ENCODE measurements around the gene MYBPH.

MYBPH gene, protein sequence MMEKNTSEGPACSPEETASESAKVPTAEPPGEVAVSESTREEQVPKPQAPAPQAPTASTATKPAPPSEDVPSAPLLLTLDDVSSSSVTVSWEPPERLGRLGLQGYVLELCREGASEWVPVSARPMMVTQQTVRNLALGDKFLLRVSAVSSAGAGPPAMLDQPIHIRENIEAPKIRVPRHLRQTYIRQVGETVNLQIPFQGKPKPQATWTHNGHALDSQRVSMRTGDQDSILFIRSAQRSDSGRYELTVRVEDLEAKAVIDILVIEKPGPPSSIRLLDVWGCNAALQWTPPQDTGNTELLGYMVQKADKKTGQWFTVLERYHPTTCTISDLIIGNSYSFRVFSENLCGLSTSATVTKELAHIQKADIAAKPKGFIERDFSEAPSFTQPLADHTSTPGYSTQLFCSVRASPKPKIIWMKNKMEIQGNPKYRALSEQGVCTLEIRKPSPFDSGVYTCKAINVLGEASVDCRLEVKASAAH

DNA sequence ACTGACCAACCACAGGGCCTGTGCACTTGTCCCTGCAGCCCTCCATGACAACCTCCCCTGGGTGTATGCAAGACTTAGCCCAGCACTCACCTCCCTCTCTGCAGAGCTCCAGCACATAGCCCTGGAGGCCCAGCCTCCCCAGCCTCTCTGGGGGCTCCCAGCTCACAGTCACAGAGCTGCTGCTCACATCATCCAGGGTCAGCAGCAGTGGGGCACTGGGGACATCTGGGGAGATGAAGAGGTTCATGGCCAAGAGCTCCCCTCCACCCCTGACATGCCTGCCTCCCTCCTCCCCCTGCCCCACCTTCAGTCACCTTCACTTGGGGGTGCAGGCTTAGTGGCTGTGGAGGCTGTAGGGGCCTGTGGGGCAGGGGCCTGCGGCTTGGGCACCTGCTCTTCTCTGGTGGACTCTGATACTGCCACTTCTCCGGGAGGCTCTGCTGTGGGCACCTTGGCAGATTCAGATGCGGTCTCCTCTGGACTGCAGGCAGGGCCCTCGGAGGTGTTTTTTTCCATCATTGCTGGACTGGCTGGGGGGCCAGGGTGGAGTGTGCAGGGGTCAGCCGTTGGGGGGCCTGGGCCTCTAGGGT lies at the start of gene MYBPH:
Gene MYBPH, minus strand, starts transcription at position 590 of the 590 bp plus-strand sequence. Its CDS starts 71 bp downstream, at position 519.
- DNase-seq (ENCODE audit: low read depth), result no peak

DNA sequence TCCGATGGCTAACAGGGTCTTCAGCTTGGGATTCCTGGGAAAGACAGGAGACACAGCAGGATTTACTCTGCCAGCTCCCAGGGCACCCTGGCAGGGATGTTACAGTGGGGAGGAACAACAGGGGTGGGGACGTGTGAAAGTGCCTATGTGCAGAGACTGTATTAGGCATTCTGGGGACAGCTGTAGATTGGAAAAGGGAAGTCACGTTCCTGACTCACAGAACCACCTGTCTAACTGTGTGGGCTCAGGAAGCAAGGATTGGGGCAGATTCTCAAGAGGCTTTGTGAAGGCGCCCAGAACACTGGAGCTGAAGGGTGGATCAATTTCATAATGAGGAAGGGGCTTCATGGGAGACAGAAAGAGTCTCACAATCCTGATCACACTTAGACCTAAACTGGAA lies 49.4 kb upstream of the MYBPH start:
- DNase-seq (ENCODE audit: low read depth), result no peak

DNA sequence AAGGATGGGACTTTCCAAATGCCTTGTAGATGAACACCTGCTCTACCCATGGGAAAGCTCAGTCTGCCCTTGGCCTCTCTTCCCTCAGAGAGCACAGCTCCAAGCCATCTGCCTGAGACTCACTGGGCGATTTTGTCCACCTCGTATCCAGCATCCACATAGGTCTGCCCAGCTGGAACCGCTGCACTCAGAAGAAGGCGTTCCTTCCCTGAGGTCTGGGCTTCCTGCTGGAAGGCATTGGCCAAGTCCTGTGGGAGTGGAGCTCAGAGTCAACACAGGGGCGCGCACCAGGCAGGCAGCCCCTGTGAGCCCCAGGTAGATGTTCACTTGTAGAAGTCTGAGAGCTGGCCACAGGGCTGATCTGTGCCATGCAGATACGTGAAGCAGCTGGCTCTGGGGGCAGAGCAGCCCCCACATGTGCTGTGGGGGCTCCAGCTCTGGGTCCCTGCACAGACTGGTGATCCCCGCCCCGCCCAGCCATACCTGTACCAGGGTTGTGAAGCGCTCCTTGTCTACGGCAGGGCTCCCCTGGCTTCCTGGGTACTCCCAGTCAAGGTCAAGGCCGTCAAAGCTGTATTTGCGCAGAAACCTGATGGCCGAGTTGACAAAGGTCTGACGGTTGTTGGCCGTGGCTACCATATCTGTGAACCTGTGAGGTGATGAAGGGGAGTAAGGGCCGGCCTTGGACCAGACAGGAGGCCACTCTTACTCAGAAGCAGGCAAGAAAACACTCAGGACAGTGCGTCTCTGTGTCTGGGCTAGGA lies 47.6 kb upstream of the MYBPH start:
- no peak for DNase-seq (ENCODE audit: low read depth)

DNA sequence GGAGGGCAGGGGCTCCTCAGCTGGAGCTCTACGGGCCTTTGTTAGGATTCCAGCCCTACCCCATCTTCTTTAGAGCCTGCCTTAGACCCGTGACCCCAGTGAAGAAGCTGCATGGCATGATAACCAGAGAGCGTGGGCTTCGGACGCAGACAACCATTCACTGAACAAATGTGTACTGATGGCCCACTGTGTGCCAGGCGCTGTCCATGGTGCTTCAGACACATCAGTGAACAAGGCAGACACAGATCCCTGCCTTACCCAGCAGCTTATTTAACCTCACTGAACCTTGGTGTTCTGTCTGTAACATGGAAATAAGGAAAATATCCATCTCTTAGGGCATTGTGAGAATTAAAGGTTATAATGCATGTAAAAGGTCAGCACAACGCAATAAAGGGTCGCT lies 44.3 kb upstream of the MYBPH start:
- no peak for DNase-seq (ENCODE audit: low read depth)

DNA sequence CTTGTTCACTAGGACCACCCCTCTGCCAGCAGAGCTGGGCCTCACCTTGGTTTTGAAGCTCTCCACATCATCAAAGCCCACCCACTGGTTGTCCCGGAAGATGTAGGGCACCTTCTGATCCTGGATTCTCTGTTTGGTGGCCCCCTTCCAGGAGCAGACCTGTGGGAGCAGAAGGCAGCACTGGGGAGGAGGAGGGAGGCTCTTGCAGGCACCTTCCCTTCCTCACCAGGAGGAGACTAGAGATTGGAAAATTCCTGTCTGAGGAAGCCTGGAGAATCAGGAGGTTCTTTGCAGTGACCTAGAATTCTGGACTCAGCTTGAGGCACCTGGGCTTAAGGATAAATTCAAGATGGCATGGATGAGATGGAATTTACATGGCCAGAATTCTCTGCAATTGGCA lies 43.5 kb upstream of the MYBPH start:
- DNase-seq (ENCODE audit: low read depth), result no peak

DNA sequence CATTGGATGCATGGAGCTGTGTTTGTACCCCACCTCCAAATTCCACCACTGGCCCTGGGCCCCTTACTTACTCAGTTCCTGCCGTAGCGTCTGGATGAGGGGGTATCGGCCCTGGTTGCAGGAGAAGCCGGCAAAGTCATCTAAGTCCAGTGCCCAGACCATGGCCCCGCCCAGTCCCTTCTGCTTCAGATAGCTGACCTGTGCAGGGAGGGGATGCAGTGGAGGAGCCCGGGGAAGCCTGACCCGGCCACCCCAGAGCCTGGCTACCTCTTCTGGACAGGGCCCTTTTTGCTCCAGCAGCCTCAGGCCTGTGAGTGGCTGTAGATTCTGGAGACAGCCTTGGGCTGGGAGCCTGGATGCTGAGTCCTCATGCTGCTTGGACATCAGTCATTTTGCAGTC lies 42.0 kb upstream of the MYBPH start:
- no peak for DNase-seq (ENCODE audit: low read depth)

DNA sequence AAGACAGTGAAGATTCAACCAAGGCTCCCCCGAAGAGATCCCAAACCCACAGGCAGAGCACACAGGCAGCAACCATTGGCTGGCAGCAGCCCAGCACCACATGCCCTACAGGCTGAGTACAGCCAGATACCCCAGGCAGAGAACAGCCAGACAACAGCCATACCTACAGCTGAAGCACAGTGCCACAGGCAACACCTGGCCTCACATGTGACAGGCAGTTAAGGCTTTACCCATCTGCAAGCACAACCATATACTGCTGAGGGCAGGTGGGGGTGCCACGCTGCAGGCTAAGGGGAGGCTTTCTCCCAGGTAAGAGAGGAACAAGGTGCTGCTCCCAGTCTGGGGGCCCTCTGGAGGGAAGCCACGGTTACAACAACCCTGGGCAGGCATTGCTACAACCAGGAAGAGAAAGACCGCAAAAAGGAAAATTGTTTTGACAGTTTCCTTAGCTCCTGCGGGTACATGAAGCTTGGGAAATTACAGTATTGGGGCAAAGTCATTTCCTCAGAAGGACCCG lies 41.6 kb upstream of the MYBPH start:
- DNase-seq (ENCODE audit: low read depth), result no peak

DNA sequence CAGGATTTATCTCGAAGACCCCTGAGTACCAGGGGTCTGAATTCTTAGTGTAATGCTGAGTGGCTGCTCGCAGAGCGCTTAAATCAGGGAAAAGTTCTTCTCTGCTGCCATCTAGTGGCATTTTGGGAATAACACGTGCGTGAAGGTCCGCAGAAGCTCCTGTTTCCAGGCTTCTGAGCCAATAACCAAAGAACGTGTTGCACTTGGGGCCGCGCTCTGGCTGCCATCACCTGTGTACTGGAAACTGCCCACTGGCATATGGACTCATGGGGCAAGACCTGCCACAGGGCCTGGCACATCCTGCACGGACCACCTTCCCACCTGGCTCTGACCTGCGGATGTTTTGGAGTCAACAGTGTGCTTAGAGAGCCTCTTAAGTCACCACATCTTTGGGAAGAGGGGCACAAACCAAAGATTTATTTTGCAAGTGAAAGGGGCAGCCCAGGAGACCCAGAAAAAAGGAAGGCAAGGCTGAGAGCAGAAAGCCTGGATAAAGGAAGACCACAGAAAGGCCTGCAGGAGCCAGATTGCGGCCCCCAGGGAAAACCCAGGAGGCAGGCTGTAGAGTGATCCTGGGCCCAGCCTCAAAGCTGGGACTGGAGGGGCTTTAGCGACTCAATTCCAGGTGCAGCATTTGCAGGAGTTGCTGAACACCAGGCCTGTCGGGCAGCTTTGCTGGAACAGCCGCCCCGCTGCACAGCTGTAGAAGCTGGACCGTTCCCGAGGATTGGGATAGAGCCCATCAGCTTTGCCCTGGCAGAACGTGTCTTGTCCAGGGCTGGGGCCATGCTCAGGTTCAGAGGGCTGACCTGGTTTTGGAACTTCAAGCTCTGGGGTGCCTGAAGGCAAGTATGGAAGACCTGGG lies 40.9 kb upstream of the MYBPH start:
- DNase-seq (ENCODE audit: low read depth), result no peak

DNA sequence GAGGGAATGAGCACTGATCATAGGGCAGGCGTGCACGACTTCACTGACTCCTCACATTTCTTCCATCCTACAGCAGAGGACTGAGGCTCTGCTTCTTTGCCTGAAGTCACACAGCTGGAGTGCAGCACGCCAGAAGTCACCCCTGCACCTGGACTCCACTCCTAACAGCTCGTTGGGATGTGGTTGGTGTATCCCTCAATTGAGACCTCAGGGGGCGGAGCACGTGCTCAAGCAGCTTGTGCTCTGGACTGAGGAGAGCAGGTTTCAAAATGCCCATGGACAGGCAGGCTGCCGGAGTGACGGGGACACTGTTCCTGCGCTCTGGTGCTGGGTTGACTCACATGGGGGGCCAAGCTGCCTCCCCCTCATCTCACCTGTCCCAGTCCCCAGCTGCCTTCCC lies 39.9 kb upstream of the MYBPH start:
- no peak for DNase-seq (ENCODE audit: low read depth)

DNA sequence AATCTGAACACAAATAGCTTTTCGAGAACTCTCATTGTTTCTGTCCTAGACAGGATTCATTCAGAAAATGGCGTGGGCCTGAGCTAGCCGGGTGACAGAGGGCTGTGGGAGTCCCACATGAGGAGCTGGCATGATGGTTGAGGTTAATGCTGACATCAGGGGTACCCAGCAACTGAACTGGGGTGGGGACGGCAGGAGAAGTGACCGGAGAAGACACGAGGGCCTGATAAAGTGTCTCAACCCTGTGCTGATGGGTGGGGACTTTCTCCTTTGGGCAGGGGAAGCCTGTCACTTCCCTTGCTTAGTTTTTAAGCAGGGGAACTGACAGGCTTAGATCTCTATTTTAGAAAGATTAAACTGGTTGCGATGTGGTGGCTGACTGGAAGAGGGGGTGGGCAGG lies 39.2 kb upstream of the MYBPH start:
- no peak for DNase-seq (ENCODE audit: low read depth)

DNA sequence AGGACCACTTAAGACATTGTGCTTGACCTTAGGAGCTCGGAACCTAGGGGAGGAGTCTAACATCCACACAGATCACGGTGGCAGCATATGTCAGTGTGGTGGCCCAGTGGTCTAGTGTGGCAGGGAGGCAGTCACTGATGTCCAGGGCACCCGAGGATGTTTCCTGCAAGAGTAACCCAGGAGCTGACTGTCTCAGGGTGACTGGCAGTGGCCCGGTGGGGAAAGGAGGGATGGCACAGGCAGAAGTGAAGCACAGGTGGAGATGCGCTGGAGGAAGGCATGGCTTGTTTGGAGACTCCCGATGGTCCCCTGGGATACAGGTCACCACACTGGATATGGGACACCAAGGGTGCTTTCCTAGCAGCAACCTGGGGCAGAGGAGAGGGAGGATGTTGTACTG lies 37.5 kb upstream of the MYBPH start:
- no peak for DNase-seq (ENCODE audit: low read depth)

DNA sequence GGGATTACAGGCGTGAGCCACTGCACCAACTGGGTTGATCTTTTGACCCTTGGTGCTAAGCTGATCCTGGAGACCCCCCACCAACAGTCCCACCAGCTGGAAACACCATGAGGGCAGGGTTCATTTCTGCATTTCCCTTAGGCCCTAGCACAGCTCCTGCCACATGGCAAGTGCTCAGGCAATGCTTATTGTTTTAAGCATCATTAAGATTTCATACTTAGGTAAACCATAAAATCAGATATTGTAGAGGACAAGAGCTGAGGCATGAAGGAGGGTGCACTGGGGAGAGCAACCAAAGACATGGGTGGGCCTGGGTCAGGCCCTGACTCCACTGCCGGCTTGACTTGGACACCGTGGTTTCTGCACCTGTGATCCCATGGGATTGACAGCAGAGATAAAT lies 36.2 kb upstream of the MYBPH start:
- DNase-seq (ENCODE audit: low read depth), result no peak

DNA sequence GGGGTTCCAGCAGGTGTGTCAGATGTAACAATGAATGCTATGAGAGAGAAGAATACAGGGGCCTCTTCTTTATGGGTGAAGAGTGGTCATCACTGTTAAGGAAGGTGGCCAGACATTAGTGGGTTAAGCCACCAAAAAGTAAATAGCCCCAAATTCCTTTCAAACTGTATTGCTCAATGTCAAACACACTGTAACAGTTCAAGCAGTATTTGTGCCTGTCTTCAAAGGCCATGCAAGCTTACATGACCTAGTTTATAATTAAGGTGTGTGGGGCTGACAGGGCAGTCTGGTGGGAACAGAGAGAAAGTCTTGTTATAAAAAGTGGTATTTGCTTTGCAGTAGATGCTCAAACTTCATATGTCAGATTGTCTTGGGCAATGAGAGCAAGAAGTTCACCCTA lies 35.4 kb upstream of the MYBPH start:
- no peak for DNase-seq (ENCODE audit: low read depth)

DNA sequence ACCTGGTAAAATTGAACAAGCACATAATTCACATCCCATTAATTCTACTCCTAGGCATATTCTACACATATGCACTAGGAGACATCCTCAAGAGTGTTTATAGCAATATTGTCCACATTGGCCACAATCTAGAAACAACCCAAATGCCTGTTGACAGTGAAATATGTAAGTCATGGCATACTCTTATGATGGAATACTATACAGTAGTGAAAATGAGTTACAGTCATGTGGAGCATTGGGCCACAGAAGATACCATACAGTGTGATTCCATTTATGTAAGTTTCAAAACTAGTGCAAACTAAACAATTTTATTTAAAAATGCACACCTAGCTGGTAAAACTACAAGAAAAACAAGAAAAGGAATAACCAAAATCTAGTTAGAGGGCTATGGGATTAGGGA lies 34.7 kb upstream of the MYBPH start:
- no peak for DNase-seq (ENCODE audit: low read depth)

DNA sequence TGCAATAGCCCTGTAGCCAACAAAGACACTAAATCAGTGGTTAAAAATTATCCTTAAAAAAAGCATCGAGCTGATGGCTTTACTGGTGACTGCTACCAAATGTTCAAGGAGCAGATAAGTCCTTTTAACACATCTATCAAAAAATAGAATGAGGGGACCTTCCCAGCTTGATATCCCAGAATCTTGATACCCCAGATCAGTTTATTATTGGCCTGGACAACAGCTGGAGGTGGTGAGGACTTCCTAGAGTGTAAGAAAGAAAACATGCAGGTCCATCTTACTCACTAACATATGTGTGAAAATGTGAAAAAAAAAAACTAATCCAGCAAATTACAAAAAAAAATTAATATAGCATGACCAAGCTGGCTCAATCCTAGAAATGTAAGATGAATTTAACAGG lies 32.6 kb upstream of the MYBPH start:
- DNase-seq (ENCODE audit: low read depth), result no peak

DNA sequence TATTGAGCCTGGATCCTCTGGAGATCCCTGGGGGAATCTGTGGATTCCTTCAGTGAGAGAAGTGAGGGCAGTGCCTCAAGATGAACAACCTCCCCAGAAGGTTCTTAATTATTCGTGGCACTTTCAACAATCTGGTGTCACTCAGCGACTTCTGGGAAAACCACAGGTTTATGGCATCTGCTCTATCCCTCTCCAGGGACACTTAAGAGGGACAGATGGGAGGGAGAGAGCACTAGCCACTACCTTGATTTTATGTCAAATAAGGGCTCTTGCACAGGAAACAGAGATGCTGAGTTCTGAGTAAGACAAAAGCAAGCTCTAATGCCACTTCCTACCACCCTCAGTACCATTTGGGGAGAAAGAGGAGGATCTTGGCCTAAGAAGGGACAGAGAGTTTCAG lies 32.1 kb upstream of the MYBPH start:
- DNase-seq (ENCODE audit: low read depth), result no peak

DNA sequence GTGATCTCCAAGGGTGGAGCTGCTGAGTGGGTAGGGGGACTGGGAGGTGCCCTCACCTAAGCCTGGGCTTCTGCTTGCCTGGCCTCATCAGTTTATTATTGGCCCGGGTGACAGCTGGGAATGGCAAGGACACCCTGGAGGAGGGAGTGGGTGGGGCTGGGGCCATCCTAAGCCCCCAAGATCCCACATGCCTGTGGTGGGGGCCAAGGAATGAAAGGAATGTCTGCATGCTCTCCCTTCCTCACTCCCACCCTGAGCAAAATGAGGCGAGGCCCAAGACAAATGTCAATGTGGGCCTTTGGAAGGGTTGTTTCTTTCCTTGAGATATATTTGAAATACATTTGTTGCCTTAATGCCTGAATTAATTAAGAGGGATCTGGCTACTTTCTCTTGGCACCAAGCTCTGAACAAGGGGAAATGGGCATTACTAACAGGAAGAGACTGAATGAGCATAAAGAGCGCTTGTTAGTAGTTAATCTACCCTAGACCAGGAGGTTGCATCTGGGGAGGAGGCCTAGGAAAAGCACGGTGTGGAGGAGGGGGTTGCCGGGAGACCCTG lies 30.6 kb upstream of the MYBPH start:
- DNase-seq (ENCODE audit: low read depth), result no peak

DNA sequence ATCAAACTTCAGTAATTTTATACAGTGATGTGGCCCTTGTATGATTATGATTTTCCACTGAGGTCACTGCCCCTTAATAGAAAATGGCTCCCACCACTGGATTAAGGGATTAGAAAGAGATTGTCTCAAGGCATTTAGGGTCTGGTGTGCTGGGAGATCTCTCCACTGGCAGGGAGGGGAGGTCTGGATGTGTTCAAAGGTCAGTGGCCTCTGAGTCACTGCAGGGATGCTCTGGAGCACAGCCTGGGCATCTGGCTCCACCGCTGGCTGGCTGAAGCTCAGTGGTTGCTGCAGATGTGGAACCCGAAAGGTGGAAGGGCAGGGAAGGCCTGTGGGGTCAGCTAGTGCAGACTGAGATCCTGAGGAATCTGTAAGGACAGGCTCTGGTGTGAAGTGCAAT lies 29.1 kb upstream of the MYBPH start:
- DNase-seq (ENCODE audit: low read depth), result no peak

DNA sequence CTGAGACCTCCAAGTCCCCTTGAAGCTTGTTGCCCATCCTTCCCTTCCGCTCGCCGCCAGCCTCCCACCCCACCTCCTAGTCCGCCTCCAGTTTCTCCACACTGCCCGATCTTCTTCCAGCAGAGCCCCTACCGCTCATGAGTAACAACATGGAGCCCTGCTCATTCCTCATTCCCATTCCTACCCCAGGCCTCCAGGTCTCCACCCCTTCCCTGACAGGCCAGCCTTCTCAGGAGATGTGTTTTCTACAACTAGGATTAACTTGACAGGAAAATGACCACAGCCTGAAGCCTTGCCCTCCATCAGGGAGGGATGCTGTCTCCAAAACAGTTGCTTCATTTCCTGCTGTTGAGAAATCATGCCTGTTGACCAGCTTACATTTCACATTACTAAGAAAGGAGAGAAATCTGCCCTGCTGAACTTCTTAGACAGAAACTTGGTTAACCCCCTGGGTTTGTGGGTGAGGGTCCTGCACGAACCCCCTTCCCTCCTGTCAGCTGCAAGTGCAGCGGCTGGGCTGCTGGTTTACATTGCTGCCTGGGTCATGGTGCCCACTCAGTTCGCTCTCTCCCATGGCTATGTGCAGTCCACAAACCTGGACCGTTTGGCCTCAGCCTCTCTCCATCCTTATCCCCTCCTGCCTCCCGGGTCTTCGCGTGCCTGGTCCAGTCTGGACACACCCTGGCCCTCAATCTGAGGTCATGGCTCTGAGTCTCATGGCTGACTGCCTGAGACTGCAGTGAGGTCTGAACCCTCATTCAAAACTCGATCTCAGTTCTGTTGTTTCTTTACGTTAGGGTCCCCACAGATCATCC lies 27.0 kb upstream of the MYBPH start:
- peak; percentile 87 for DNase-seq (ENCODE audit: low read depth)

DNA sequence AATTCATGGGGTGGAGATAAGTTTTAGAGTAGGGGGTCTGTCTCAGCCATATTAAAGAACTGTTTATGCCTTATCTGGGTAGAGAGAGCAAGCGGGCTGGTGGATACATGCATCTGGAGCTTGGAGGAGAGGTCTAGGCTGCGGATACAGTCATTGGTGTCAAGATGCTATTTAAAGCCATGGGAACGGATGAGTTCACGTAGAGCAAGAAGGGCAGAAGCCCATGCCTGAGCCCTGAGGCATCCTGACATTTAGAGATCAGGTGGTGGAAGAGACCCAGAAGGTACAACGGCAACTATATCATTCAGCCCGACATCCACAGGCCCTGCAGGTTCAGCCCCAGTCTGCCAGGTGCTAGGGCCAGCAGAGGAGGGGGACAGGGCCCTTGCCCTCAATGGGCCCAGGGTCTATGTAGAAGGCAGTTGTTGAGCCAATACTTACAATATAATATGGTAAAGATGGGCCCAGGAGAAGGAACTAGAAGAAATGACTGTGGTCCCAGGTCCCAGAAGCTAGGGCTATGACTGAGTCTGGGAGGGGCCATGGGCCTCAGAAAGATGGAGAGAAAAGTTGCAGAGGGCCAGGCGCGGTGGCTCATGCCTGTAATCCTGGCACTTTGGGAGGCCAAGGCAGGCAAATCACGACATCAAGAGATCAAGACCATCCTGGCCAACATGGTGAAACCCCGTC lies 26.0 kb upstream of the MYBPH start:
- DNase-seq (ENCODE audit: low read depth), result no peak
